ENCODE data around the gene CFAP46.

GRCh38 chr10:132960631-132961419 is 18.5 kb upstream of the CFAP46 start:
- TF ChIP-seq POLR2A (IDR thresholded peaks at IDR 0.05) (no peak), CTCF (IDR thresholded peaks at IDR 0.05) (no peak)

Measured in adrenal gland (tissue), 5 donors.